DMS114 treated with DMSO at 0.1 percent for 48 hours (cell line): ENCODE measurements around the gene OPN4.

Experiments used
- DNase-seq: peaks from one replicate; lab custom pipeline; 2025; ENCODE audit not compliant: unreplicated experiment; lab: John Stamatoyannopoulos, UW

Gene OPN4

DNA sequence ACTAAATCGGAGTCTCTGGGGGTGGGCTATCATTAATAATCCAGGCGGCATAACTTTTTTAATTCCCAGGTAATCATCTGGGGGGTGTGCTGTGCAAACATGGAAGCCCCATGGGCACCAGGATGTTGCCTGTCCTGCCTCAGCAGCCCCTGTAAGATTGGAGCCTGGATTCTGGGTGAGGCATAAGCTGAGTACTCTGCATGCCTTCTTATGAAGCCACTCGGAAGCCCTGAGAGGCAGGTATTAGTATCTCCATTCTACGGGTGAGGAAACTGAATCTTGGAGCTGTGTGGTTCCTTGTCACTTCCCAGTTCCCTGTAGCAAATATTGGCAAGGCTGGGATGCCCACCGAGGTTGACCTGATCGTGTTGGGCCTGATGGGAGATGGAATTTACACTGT lies 7.4 kb upstream of the OPN4 start:
- DNase-seq, result no peak

DNA sequence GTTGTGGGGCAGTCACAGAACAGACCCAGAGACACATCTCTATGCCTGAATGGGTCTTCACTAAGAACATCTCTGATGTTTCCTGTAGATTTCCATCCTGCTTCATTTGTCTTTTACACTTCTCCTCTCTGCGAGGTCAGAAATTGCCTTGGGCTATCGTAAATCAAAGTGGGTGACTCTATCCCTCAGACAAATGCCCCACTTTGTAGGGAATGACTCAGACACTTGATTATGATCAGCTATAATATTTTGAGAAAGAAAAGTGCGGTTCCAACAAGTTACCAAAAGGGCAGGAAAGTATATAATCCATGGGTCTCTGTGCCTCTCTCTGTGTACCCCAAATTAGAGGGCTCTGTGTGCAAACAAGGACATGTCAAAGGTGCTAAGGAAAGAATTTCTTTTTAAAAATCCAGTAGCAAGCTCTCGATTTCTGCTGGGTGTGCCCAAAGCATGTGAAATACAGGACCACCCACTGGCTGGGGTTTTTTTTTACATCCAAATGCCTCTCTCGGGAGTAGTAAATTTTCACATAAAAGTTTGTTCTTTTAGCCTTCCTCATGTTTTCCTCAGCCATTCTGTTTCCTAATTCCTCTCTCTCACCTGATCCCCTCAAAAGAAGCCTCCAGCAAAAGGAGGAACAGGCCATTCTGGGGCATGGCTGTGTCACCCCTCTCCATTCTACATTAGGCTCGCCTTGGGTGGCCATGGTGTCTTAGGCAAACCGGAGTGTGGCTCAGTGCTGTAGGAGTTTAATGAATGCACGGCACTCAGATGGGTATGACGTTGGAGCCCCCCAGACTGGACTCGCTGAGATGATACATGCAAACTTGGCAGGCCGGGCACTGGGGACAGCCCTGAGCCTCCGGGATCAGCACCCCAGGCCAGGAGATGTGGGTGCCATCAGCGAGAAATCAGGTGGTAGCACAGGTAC lies 6.3 kb upstream of the OPN4 start:
- no peak for DNase-seq

DNA sequence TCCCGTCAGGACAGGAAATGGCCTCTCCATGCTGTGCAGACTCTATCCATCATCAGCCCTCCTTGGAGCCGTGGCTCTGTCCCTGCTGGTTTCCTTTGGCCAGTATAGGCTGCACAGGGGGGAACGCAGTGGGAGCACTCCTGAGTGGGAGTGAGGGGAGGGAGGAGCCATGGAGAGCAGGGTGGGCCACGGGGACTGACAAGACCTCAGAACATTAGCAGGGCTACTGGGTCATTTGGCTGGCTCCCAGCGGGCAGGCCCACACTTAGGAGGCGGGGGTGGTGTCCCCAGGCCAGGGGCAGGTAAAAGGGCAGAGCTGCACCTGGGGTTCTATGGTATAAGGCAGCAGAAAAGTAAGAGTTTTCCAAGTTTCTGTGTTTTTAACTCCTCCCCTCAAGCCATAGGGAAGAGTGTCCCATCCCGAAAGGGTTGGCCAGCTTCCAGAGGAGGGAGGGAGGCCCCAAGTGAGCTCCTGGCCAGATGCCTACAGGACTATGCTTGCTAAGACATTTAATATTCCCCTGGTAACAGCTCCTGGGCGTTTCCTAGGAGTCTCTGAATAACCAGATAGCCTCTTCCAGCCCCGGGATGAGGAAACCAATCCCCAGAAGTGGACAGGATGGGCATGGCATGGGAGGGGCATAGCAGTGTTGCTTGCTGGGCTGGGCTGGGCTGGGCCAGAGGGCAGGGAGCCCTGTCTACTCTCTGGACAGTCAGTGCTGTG lies 5.5 kb upstream of the OPN4 start:
- DNase-seq, result no peak

DNA sequence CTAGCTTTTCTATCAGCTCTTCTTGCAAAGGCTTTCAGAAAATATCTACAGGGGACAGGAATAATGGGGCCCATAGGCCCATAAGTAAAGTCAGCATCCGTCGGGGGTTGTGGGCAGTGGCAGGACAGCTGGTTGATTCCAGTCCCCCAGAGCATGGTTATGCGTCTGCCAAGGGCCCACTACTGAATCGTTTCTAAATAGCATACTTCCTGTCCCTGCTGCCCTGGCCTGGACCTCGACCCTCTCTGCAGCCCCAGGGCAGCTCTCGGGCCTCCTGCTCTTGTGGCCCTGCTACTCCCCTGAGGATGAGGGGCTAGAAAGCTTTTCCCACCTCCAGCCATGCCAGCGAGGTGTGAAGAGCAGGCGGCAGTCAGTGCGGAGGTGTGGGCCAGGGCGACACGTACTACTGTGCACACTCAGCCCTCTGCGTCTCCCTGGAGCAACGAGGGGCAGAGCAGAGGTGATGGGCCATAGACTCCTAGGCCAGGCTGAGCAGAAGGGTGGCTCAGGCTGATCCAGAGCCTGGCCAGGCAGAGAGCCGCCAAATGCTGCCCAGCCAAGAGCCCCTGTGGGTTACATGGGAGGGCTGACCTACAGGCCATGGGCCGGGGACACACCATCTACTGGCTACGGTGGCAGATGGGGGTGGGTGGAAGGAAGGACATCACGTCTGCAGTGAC lies 4.7 kb upstream of the OPN4 start:
- DNase-seq, result no peak

DNA sequence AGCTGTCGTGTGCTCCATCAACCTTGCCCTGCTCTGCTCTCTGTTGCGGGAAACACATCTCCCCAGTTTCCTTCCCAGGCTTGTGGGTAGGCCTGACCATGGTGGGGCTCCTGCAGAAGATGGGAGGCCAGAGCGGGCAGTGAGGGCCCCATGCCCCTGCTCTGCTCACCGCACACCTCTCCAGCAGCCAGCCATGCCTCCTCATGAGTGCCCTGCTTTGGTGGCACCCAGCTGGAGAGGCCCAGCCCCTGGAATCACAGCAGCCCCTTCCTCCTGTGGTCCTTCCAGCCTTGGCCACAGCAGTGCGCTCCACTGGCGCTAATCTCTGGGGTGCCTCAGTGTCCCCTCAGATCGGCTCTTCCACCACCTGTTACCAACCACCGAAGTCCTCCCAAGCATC lies 4.2 kb upstream of the OPN4 start:
- no peak for DNase-seq

DNA sequence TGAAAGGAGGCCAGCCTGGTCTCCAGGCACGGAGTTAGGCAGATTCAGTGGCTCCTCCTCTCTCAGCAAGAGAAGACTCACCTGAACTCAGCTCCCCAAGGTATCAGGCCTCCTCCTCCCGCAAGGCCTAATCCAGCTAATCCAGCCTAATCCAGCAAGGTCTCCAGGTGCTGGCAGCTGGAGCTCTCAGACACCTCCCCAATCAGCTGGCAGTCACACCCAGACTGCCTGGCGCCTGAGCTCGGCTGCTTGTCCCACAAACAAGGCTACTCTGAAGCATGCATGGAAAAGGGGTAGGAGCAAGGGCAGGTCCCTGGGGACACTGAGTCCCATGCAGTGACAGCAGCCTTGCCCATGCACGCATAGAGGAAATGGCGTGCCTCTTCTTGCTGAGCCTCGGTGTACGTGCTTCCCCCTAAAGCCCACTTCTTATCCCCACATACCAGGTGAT lies 3.3 kb upstream of the OPN4 start:
- DNase-seq, result no peak

DNA sequence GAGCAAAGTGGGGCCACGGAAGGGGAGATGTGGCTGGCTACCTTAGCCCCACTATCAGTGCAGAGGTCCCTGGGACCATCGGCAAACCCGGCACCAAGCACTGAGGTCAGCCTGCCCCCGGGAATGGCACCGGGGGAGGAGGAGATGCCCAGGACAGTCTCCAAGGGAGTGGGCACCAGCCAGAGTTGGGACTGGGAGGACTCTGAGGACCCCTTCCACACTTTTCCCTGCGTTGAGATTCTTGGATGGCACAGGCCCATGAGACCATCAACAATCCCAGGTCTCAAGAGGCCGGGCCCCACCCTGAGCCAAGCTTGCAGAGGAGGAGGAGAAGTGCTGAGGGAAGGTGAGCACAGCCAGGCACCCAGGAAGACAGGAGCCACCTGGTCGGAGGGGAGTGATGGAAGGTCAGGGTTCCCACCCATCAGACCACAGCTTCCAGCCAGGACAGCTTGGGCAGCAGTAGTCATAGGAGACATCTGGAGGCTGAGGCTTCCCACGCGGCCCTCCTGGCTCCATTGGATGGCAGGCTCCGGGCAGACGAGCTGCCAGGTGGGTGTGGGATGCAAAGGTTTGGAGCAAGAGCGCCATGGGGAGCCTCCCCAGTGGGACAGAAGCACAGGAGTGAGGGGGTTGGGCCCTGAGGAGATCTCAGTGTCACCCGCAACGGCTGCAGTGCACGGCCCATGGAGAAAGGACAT lies 2.6 kb upstream of the OPN4 start:
- DNase-seq, result no peak

DNA sequence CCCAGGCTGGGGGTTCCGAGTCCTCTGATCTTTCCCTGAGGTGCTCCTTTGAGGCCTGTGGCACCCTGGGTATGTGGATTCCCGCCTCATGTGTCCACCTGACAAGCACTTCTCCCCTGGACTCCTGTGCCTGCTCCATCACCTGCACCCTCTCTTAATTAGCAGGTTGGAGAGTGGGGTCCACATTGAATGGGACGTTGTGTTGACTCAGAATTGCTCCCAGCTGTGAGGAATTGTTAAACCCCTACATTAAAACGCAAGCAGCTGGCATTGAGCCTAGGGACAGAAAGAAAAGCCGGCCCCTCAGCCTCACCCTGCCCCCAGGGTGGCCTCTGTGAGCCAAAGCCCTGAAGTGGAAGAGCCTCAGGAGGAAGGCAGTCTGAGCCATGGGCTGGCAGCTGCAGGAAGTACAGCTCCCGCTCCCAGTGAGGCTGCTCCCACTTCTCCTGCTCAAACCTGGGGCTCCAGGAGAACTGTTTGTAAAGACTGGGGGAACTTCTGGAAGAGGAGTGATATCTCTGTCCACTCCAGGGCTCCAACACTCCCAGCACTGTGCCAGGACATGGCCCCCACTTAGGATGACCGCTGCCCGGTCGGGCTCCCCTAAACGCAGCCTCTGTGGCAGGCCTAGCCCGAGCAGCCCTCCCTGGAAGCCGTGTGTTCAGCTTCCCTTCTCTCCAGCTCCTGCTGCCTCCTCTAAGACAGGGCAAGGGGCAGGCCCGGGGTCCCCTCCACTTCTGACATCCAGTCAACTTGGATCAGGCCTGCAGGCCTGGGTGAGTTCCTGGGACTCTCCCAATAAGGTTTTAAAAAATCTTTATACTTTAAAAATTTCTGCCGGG lies 1.8 kb upstream of the OPN4 start:
- no peak for DNase-seq

DNA sequence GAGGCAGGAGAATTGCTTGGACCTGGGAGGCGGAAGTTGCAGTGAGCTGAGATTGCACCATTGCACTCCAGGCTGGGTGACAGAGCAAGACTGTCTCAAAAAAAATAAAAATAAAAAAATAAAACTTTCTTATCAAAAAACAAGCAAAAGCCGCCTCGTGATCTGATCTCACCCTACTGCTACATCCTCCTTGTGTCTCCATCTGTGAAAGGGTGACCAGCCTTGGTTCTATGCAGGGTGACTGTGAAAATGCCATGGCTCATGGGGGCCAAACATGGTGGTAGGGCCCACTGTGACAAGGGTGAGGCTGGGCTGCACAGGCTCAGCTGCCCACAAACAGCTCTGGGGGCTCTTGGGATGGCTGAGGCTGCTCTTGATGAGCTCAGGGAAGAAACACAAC lies 968 bp upstream of the OPN4 start:
- DNase-seq, result no peak

DNA sequence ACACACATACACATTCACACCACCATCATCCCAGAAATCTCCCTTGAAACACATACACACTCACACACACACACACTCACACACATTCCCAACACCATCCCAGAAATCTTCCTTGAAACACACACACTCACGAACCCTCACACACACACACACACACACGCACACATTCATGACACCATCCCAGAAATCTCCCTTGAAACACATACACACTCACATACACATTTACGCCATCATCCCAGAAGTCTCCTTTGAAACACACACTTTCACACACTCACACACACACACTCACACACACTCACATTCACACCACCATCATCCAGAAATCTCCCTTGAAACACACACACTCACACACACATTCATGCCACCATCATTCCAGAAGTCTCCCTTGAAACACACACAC lies 360 bp upstream of the OPN4 start:
- DNase-seq, result no peak

DNA sequence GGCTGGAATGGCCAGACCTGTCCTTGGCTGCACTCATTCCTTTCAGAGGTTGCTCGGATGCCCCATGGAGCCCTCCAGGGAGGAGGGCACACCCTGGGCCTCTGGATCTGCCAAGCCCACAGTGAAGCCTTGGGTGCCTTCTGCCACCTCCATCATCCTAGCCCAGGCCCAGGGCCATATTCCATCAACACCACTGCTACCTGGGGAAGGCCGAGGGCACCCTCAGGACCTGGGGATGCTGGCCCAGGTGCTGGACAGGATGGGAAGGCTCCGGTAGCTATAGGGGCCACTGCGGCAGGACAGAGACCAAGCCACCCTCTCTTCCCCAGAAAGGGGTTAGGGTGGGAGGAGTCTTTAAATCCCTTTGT lies 810 bp downstream of the OPN4 start:
- DNase-seq, result no peak

DNA sequence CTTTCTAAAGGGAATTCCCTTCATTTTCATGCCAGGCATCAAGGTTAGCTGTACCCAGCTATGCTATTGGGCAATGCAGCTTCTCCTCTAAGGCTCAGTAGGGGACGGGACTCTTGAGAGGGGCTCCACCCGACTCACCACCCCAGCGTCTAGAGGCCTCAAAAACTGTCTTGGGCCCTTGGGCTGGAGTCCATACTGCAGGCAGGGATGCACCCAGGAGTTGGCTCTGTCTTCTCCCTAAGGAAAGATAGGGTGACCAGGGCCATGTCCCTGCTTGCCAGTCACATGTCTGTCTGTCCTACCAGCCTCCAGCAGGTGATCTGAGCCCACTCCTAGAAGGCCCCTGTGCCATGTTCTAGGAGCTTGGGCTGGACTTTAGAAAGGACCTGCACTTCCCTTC lies 1.2 kb downstream of the OPN4 start:
- no peak for DNase-seq

DNA sequence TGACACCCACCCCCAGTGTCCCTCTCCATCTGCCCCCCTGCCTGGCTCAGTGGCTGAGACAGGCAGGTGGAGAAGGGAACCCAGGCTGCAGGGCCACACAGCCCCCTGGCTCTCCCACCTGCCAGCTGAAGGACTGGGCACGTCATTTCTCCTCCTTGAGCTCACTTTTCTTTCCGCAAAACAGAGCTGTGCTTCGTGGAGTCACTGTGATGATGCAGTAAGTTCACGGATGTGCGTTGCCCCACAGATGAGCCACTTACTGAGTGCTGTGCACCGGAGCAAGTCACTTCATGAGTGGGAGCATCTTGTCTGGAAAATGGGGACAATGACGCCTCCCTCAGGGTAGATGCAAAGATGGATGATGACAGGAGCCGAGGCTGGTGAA lies 2.7 kb downstream of the OPN4 start:
- DNase-seq, result no peak

DNA sequence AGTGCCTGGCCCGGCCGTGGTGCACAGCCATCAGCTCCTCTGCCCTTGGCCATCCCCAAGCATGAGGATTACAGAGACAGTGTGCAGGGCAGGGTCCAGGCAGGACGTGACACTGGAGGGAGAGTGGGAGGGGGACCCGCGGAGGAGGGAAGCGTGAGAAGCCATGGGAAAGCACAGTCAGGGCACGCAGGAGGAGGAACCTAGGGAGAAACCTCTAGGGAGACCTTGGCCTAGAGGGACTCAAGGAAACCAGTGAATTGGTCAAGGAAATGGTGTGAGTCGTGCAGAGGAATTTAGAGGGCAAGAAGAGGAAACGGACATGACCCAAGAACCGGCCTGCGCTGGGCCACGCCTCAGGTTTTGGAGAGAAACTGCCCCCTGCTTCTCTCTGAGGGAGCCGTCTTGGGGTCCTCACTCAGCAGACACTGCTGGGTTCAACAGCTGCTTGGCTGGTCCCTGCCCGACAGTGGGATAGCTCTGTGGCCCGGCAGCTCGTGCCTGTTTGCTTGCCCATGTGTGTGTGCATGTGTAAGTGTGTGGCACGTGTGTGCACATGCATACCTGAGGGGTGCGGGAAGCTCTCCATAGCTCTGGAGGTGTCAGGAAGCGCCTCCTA lies 3.2 kb downstream of the OPN4 start:
- DNase-seq, result no peak

DNA sequence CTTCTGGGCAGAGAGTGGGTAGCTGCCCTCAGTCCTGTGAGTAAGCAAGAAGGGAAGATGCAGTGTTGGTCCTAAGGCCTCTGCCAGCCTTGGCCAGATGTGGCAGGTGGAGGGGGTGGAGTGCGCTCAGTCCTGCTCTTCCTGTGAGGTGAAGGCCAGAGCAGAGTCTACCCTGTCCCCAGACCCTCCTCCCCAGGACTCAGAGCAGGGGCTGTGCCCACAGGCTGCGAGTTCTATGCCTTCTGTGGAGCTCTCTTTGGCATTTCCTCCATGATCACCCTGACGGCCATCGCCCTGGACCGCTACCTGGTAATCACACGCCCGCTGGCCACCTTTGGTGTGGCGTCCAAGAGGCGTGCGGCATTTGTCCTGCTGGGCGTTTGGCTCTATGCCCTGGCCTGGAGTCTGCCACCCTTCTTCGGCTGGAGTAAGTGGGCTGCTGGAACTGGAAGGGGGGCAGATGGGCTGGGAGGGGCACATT lies 4.0 kb downstream of the OPN4 start:
- DNase-seq, result no peak

DNA sequence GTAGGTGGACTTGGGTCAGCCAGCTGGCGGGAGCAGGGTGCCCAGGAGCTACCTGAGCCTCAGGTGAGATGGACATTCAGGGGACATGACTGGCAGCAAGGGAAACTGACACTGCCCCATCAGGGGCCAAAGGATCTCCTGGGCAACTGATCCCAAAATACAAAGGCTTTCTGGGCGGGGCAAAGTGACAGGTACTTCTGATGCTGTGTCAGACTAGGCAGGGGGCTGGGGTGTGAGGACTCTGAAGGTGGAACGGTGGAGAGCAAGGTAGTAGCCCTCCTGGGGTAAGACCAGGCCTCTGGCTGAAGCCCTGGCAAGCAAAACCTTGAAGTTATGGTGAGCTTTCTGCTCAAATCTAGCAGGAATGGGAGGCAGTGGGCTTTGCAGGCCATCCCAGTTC lies 4.4 kb downstream of the OPN4 start:
- no peak for DNase-seq

DNA sequence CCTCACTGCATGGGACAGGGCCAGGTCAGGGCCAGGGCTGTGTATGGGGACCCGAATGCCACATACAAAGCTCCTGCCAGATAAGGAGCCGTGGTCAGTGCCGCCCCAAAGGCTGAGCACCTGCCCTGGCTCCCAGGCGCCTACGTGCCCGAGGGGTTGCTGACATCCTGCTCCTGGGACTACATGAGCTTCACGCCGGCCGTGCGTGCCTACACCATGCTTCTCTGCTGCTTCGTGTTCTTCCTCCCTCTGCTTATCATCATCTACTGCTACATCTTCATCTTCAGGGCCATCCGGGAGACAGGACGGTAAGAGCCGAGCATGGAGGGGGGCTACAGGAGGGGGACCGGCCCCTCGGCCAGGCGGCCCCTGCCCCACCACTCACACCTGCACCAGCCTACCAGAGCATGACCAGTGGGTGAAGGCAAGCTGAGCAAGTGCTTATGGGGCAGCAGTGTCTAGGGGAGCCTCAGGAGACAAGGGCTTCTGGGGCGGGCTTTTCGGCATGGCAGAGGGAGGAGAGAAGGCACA lies 4.9 kb downstream of the OPN4 start:
- DNase-seq, result no peak

DNA sequence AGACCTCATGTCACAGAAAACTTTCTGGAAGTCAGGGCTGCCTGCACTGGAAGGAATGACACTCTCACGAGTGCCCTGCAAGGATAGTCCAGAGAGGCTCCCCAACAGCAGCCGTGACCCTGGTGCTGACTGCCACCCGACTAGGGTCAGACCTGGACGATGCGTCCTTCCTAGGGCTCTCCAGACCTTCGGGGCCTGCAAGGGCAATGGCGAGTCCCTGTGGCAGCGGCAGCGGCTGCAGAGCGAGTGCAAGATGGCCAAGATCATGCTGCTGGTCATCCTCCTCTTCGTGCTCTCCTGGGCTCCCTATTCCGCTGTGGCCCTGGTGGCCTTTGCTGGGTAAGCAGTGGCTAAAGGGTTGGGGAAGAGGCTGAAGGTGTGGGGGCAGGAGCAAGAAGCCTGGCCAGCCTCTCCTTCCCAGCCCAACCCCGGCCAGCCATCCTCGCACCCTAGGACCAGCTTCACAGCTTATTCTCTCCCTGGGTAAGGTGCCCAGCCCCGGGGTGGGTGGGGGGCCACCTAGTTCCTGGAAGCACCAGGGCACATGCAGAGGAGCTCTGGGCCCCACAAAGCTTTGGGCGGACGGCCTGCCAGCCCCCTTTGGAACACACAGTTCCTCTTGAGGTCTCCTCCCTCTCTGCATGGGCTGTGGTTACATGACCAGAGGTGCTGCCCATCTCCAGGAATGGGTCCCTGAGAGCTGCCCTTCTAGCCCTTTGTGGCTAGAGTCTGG lies 5.5 kb downstream of the OPN4 start:
- DNase-seq, result no peak
